GM21717 (cell line): ENCODE results near the gene RAMP1.
"Not testable (repeated sequence)": the region's sequence is repeated elsewhere in the genome, so short reads cannot be mapped to it uniquely, and the experiment has no call there.

Experiments used
- ATAC-seq: cut with Tn5 transposase; IDR thresholded peaks from one replicate; pipeline ENCODE4 v1.9.1; 2021; ENCODE audit warnings: mild to moderate bottlenecking, moderate library complexity; ENCODE audit not compliant: unreplicated experiment

RAMP1 gene

GRCh38 chr2:237863102-237863511, 3.7 kb downstream of the RAMP1 start:
- no peak for ATAC-seq

GRCh38 chr2:237863689-237864443, 4.4 kb downstream of the RAMP1 start:
- no peak for ATAC-seq

GRCh38 chr2:237864444-237864931, 5.1 kb downstream of the RAMP1 start:
- ATAC-seq = no peak

GRCh38 chr2:237864940-237865622, 5.7 kb downstream of the RAMP1 start:
- ATAC-seq = no peak

- ATAC-seq = no peak
Observed at GRCh38 chr2:237865623-237866041, 6.2 kb downstream of the RAMP1 start.

GRCh38 chr2:237866101-237866621, 6.7 kb downstream of the RAMP1 start:
- no peak for ATAC-seq

GRCh38 chr2:237867465-237867864, 8.0 kb downstream of the RAMP1 start:
- no peak for ATAC-seq

GRCh38 chr2:237868074-237868473, 8.7 kb downstream of the RAMP1 start:
- not testable (repeated sequence) for ATAC-seq

GRCh38 chr2:237868631-237869342, 9.4 kb downstream of the RAMP1 start:
- no peak for ATAC-seq

GRCh38 chr2:237869343-237870102, 10.1 kb downstream of the RAMP1 start:
- ATAC-seq = no peak

- no peak for ATAC-seq
Observed at GRCh38 chr2:237870126-237870525, 10.7 kb downstream of the RAMP1 start.

GRCh38 chr2:237870754-237871651, 11.6 kb downstream of the RAMP1 start:
- ATAC-seq = no peak

- ATAC-seq = no peak
Observed at GRCh38 chr2:237872178-237872887, 12.9 kb downstream of the RAMP1 start.

GRCh38 chr2:237873421-237873831, 14.0 kb downstream of the RAMP1 start:
- no peak for ATAC-seq

GRCh38 chr2:237873897-237874551, 14.6 kb downstream of the RAMP1 start:
- no peak for ATAC-seq

GRCh38 chr2:237874585-237875161, 15.2 kb downstream of the RAMP1 start:
- no peak for ATAC-seq

- ATAC-seq = no peak
Observed at GRCh38 chr2:237875256-237876060, 16.0 kb downstream of the RAMP1 start.
